NB4 (cell line): ENCODE measurements around the gene ANKRD22.
A peak's percentile ranks its signal among the peaks of the same experiment; 100 is the strongest.

Source experiments
- DNase-seq: peaks from one replicate; pipeline ENCODE4 v3.0.0; 2010; ENCODE audit warnings: low read depth
- H3K4me3 ChIP-seq: one replicate; pipeline ENCODE4 v1.5.1; 2011; ENCODE audit warnings: mild to moderate bottlenecking, low read depth, low read length, moderate library complexity
- MYC ChIP-seq: IDR thresholded peaks from 2 replicates; pipeline ENCODE4 v1.6.1; 2011; ENCODE audit warnings: low read depth, low read length
- POLR2A ChIP-seq: IDR thresholded peaks from 2 replicates; pipeline ENCODE4 v1.6.1; 2011; ENCODE audit warnings: mild to moderate bottlenecking; ENCODE audit not compliant: insufficient read length; ENCODE audit errors: extremely low read depth
- TF ChIP-seq, protein P1 (sequence below): IDR thresholded peaks from 2 replicates; pipeline ENCODE4 v1.6.1; 2011; ENCODE audit warnings: low read depth, low read length
- TF ChIP-seq, protein P2 (sequence below): IDR thresholded peaks from one replicate; pipeline ENCODE4 v1.5.1; 2012; ENCODE audit warnings: low read depth, low read length

Gene ANKRD22

GRCh38 chr10:88880282-88881076, 28.8 kb upstream of the ANKRD22 start:
- DNase-seq: peak; percentile 92
- H3K4me3 ChIP-seq: peak overlapping the region; percentile 81
- TF ChIP-seq, protein P1, sequence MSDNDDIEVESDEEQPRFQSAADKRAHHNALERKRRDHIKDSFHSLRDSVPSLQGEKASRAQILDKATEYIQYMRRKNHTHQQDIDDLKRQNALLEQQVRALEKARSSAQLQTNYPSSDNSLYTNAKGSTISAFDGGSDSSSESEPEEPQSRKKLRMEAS: peak; percentile 92
- TF ChIP-seq, protein P2, sequence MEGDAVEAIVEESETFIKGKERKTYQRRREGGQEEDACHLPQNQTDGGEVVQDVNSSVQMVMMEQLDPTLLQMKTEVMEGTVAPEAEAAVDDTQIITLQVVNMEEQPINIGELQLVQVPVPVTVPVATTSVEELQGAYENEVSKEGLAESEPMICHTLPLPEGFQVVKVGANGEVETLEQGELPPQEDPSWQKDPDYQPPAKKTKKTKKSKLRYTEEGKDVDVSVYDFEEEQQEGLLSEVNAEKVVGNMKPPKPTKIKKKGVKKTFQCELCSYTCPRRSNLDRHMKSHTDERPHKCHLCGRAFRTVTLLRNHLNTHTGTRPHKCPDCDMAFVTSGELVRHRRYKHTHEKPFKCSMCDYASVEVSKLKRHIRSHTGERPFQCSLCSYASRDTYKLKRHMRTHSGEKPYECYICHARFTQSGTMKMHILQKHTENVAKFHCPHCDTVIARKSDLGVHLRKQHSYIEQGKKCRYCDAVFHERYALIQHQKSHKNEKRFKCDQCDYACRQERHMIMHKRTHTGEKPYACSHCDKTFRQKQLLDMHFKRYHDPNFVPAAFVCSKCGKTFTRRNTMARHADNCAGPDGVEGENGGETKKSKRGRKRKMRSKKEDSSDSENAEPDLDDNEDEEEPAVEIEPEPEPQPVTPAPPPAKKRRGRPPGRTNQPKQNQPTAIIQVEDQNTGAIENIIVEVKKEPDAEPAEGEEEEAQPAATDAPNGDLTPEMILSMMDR: no peak
- TF ChIP-seq POLR2A: peak; percentile 74
- TF ChIP-seq MYC: peak; percentile 98

DNA sequence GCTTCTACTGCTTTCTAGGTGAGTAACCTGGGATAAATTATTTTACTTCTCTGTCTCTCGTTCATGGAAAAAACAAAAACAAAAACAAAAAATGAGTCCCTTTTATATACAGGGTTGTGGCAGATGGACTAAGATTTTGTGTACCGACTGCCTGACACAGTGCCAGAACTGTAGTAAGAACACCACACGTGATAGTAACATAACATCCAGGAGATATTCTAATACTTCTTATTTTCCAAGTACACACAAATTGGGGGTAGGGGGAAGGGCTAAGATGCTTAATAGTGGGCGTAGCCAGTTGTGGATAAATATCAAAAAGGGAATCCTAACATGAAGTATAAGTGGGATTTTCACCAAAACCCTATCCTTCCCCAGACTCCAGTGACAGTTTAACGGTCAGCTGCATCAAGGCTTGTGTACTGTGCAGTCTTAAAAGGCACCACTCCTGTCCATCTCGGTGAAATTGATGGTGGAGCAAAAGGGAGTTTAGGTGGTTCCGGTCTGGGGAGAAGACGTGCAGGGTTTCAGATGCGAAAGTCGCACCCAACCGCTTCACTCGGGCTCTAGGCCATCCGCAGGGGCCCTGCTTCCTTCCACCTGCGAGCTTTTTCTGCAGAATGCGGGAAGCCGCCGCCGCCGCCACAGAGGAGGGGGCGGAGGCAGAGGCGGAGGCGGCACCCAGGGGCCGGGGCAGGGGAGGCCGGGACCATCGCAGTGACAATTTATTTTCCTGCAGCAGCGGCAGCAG, 28.1 kb upstream of the ANKRD22 start, which contains the start of gene STAMBPL1:
STAMBPL1 (plus strand) TSS at position 712 of the 748 bp plus-strand sequence. CDS start 21,464 bp downstream, outside the sequence.
- TF ChIP-seq MYC (no peak), POLR2A (no peak)
- TF ChIP-seq, protein P2: no peak
- TF ChIP-seq, protein P1: no peak; the same call in 1 of the 2 replicates
- H3K4me3 ChIP-seq: peak within 1 kb of the TSS; percentile 81
- peak; percentile 90 for DNase-seq

- DNase-seq: no peak
- H3K4me3 ChIP-seq: no peak overlapping the region
- TF ChIP-seq MYC (no peak), POLR2A (no peak)
- TF ChIP-seq, protein P1: no peak
- TF ChIP-seq, protein P2: no peak
Measured at GRCh38 chr10:88877298-88877697, 25.7 kb upstream of the ANKRD22 start.

DNA sequence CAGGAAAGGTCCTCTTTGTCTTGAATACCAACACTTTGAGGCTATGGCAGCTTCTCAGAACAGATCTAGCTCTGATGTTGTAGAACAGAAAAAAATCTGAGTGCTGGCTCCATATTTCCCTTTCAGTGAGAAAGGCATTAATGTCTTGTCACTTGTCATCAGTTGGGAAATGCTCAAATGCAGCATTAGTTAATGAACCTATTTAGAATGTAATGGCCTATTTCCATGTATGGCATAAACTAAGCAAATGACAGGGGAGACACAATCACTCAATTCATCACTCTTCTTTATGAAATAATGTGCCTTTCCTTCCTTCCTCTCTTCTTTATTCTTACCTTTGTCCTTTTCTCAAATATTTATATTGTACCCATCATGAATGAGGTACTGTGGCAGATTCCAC, 23.4 kb upstream of the ANKRD22 start:
- TF ChIP-seq, protein P2: no peak
- TF ChIP-seq POLR2A (no peak), MYC (no peak)
- TF ChIP-seq, protein P1: no peak
- DNase-seq: no peak
- no peak overlapping the region for H3K4me3 ChIP-seq

DNA sequence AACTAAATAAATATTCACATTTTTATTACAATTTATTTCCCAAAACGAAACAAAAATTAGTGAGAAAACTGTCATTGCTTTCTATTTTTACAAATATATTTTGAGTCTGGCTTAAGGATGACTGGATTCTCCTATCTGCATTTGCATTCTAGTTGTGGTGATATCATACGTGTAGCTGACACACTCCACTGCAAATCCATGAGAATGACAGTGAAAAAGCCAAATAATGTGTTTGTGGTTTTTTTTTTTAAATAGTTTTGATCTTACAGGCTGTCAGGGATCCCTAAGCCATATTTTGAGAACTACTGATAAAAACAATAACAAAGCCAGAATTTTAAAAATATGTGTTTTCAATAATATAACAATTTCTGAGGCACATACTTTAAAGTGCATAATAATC, 22.6 kb upstream of the ANKRD22 start:
- no peak for DNase-seq
- H3K4me3 ChIP-seq: no peak overlapping the region
- TF ChIP-seq, protein P1: no peak
- TF ChIP-seq MYC (no peak), POLR2A (no peak)
- TF ChIP-seq, protein P2: no peak
